Body of pancreas (tissue), 4 donors: ENCODE data around the gene PTTG1IP. TPM values are rescaled to one million over a fixed set of nuclear protein-coding genes. Genes with fewer than 3 reads are reported as not detected.

Experiments
- ATAC-seq: fragments of 150-250 bp; one replicate; pipeline ENCODE4 v1.9.1; 2016
- DNase-seq, 4 donors: peaks; one replicate each; pipeline ENCODE4 v3.0.0-alpha.2; 2019
- H3K27ac ChIP-seq, 4 donors: fragments of 200-600 bp; sonication (generic); 1 replicate in 3 of 4; 2 replicates in 1 of 4; pipeline versions ENCODE4 v1.5.1 to v1.6.1; 2016 to 2019; ENCODE audit warnings: mild to moderate bottlenecking in 1 of 4, mixed read lengths in 1 of 4, moderate library complexity in 1 of 4
- H3K27me3 ChIP-seq, 2 donors: fragments of 200-600 bp; sonication (generic); one replicate each; pipeline ENCODE4 v1.6.0; 2016; ENCODE audit warnings: mild to moderate bottlenecking in 1 of 2
- H3K36me3 ChIP-seq, 2 donors: fragments of 200-600 bp; sonication (generic); replicated peaks in 1 of 2; 2 replicates each; pipeline ENCODE4 v1.5.1; 2016; ENCODE audit warnings: low read depth in 2 of 2; ENCODE audit not compliant: insufficient read depth in 1 of 2
- H3K4me1 ChIP-seq: fragments of 200-600 bp; sonication (generic); one replicate; pipeline ENCODE4 v1.6.0; 2016
- H3K4me3 ChIP-seq, 2 donors: fragments of 200-600 bp; sonication (generic); 1 replicate in 1 of 2; 2 replicates in 1 of 2; pipeline ENCODE4 v1.5.1; 2016 to 2019
- H3K9me3 ChIP-seq, 3 donors: fragments of 200-600 bp; sonication (generic); 1 replicate in 2 of 3; 2 replicates in 1 of 3; pipeline ENCODE4 v1.5.1; 2016
- CTCF ChIP-seq, 7 experiments: fragments of 450-650 bp in 4 of 7; fragments of 200-600 bp in 3 of 7; sonication (generic) in 3 of 7; IDR thresholded peaks; one replicate each; pipeline ENCODE4 v1.5.1; 2016 to 2019; ENCODE audit warnings: antibody characterized with exemption in 7 of 7
- POLR2A ChIP-seq, 3 donors: fragments of 450-650 bp; IDR thresholded peaks; one replicate each; pipeline ENCODE4 v1.6.1; 2016; ENCODE audit warnings: antibody characterized with exemption in 3 of 3, mild to moderate bottlenecking in 2 of 3
- WGBS, 2 donors: methylation state at CpG; one replicate each; pipeline ENCODE4 v1.1.5; 2017; 5-methylcytosine and 5-hydroxymethylcytosine counted together
- intact Hi-C: fragments of 100-400 bp; cut with DNase I; formaldehyde crosslinking; loops from one replicate; pipeline ENCODE4 v1.15.1; 2023
- total RNA-seq, 2 donors: library from RNA; depleted of rRNA; stranded (reverse); fragments of >200 nt; gene quantifications; one replicate each; pipeline ENCODE4 v1.1.0, GENCODE V29; 2016

PTTG1IP gene
- total RNA-seq, 2 donors from 2014 or later: 71.5 to 106 TPM

GRCh38 chr21:44908908-44909307, 35.4 kb upstream of the PTTG1IP start:
- no peak for ATAC-seq

GRCh38 chr21:44907966-44908895, 34.7 kb upstream of the PTTG1IP start:
- peak in 2 of 4 donors; percentile 29 to 63 for DNase-seq
- TF ChIP-seq POLR2A (IDR thresholded peaks at IDR 0.05) (no peak), CTCF (IDR thresholded peaks at IDR 0.05) (no peak)
- intact Hi-C loops: no loop called here
- Histone ChIP-seq H3K4me3 (no peak overlapping the region), H3K4me1 (peaks cover 25% of the 10 kb centered on the region), H3K36me3 (no peaks in the 10 kb centered on the region), H3K27me3 (no peaks in the 10 kb centered on the region), H3K9me3 (no peaks in the 10 kb centered on the region), H3K27ac (peak overlapping the region in 1 of 4 donors; percentile 40)
- WGBS, 2 donors: 51 to 57% methylated on average over 25 of the region's 25 CpGs
- ATAC-seq: no peak

More at GRCh38 chr21:44908908-44909307, 35.4 kb upstream of the PTTG1IP start:
- Histone ChIP-seq H3K27ac (no peak overlapping the region), H3K9me3 (no peaks in the 10 kb centered on the region), H3K4me1 (peaks cover 25% of the 10 kb centered on the region), H3K27me3 (no peaks in the 10 kb centered on the region), H3K4me3 (no peak overlapping the region), H3K36me3 (no peaks in the 10 kb centered on the region)
- DNase-seq: no peak
- TF ChIP-seq POLR2A (IDR thresholded peaks at IDR 0.05): no peak
- no peak for TF ChIP-seq CTCF (IDR thresholded peaks at IDR 0.05)
- WGBS, 2 donors: 85 to 89% methylated on average over 18 to 21 of the region's 21 CpGs
- intact Hi-C loops: no loop called here

- DNase-seq: no peak
- Histone ChIP-seq H3K4me3 (no peak overlapping the region), H3K27me3 (no peaks in the 10 kb centered on the region), H3K27ac (peak overlapping the region in 1 of 4 donors; percentile 19), H3K36me3 (no peaks in the 10 kb centered on the region), H3K9me3 (no peaks in the 10 kb centered on the region), H3K4me1 (peaks cover 25% of the 10 kb centered on the region)
- intact Hi-C loops: no loop called here
- ATAC-seq: no peak
- TF ChIP-seq CTCF (IDR thresholded peaks at IDR 0.05) (no peak), POLR2A (IDR thresholded peaks at IDR 0.05) (no peak)
- 58 to 70% methylated on average over 4 to 15 of the region's 16 CpGs for WGBS, 2 donors
These were observed 33.9 kb upstream of the PTTG1IP start for GRCh38 chr21:44907225-44907965.

- TF ChIP-seq CTCF (IDR thresholded peaks at IDR 0.05): no peak
- TF ChIP-seq POLR2A (IDR thresholded peaks at IDR 0.05): no peak
- H3K36me3 ChIP-seq: no peaks in the 10 kb centered on the region
- DNase-seq (no peak), ATAC-seq (no peak)
- no peaks in the 10 kb centered on the region for H3K27me3 ChIP-seq
- H3K4me3 ChIP-seq: no peak overlapping the region
- no peaks in the 10 kb centered on the region for H3K9me3 ChIP-seq
- H3K4me1 ChIP-seq: peaks cover 8% of the 10 kb centered on the region
- WGBS, 2 donors: 66 to 79% methylated on average over 5 to 6 of the region's 7 CpGs
- intact Hi-C loops: no loop called here
- no peak overlapping the region for H3K27ac ChIP-seq
These were observed 32.2 kb upstream of the PTTG1IP start for GRCh38 chr21:44905728-44906090.
